ENCODE measurements around the gene SPRY2.

- TF ChIP-seq CTCF (IDR thresholded peaks at IDR 0.05): no peak
- TF ChIP-seq POLR2A (IDR thresholded peaks at IDR 0.05): no peak
Observed at GRCh38 chr13:80314711-80315653, 25.9 kb downstream of the SPRY2 start.

Measured in body of pancreas (tissue), 4 donors.